Panc1 (cell line): ENCODE measurements around the gene SLC9A9. TPM values are rescaled to one million over a fixed set of nuclear protein-coding genes. Genes with fewer than 3 reads are reported as not detected.

Experiments used
- ATAC-seq: fragments of 200-7000 bp; cut with Tn5 transposase; 2 replicates; pipeline ENCODE4 v1.9.1; 2020; ENCODE audit warnings: mild to moderate bottlenecking, moderate library complexity
- BruUV-seq: library from RNA; stranded (reverse); fragments of 400-500 nt; replicated peaks from 2 replicates; lab custom pipeline; 2021; lab: Mats Ljungman, UMichigan
- CTCF ChIA-PET: fragments of 300-600 bp; sonication (Branson Sonifier 250); formaldehyde crosslinking; loops from one replicate; lab custom pipeline; 2022; ENCODE audit warnings: antibody characterized with exemption; lab: Charles Lee
- POLR2A ChIA-PET: fragments of 300-600 bp; sonication (Branson Sonifier 250); formaldehyde crosslinking; loops from one replicate; lab custom pipeline; 2022; ENCODE audit warnings: antibody characterized with exemption; lab: Charles Lee
- DNase-seq: peaks from one replicate; pipeline ENCODE4 v3.0.0-alpha.2; 2010; ENCODE audit warnings: low read depth, low spot score
- H3K27ac ChIP-seq: 2 replicates; pipeline ENCODE4 v1.5.1; 2011; ENCODE audit warnings: mild to moderate bottlenecking, low read length, inconsistent platforms
- H3K27me3 ChIP-seq: fragments of 200-500 bp; sonication (Bioruptor generic); 2 replicates; pipeline ENCODE4 v1.6.0; 2014; ENCODE audit warnings: low read length, inconsistent platforms; ENCODE audit not compliant: control insufficient read depth, insufficient read depth
- H3K36me3 ChIP-seq: fragments of 200-500 bp; sonication (Bioruptor generic); 2 replicates; pipeline ENCODE4 v1.5.1; 2014; ENCODE audit warnings: inconsistent platforms, mild to moderate bottlenecking, low read length, moderate library complexity; ENCODE audit not compliant: control insufficient read depth, insufficient read depth
- H3K4me1 ChIP-seq: 2 replicates; pipeline ENCODE4 v1.5.1; 2011; ENCODE audit warnings: inconsistent platforms, mild to moderate bottlenecking, low read length, moderate library complexity; ENCODE audit not compliant: control insufficient read depth, insufficient read depth
- H3K4me3 ChIP-seq, 2 experiments: 2 replicates each; pipeline ENCODE4 v1.5.1; 2011 to 2012; ENCODE audit warnings: low read depth in 2 of 2, low read length in 2 of 2, mild to moderate bottlenecking in 2 of 2, inconsistent platforms in 1 of 2, moderate library complexity in 1 of 2
- H3K9me3 ChIP-seq: fragments of 200-500 bp; sonication (Bioruptor generic); 2 replicates; pipeline ENCODE4 v1.5.1; 2014; ENCODE audit warnings: low read depth, mild to moderate bottlenecking, inconsistent platforms, low read length, moderate library complexity; ENCODE audit not compliant: control insufficient read depth, insufficient read depth
- CTCF ChIP-seq: fragments of 450-650 bp; IDR thresholded peaks from 2 replicates; pipeline ENCODE4 v1.5.1; 2017; ENCODE audit warnings: mild to moderate bottlenecking
- POLR2AphosphoS5 ChIP-seq: IDR thresholded peaks from 2 replicates; pipeline ENCODE4 v1.6.1; 2012; ENCODE audit warnings: mild to moderate bottlenecking, low read depth, low read length, moderate library complexity
- REST ChIP-seq, 2 experiments: IDR thresholded peaks; 2 replicates each; pipeline ENCODE4 v1.6.1; 2011 to 2012; ENCODE audit warnings: low read depth in 2 of 2, control low read depth in 1 of 2, low read length in 1 of 2, mild to moderate bottlenecking in 1 of 2, moderate library complexity in 1 of 2; ENCODE audit not compliant: insufficient read depth in 1 of 2
- SIN3A ChIP-seq: IDR thresholded peaks from 2 replicates; pipeline ENCODE4 v1.6.1; 2012; ENCODE audit warnings: low read depth, mild to moderate bottlenecking, low read length, moderate library complexity, borderline replicate concordance; ENCODE audit not compliant: insufficient read depth
- TCF7L2 ChIP-seq: IDR thresholded peaks from 2 replicates; pipeline ENCODE4 v1.6.1; 2011; ENCODE audit warnings: mild to moderate bottlenecking, low read depth, low read length, inconsistent platforms
- in situ Hi-C: cut with HindIII; loops from 2 replicates; pipeline ENCODE4 v1.10.0; 2016; ENCODE audit warnings: low sequenced_read_pairs, low pct_unique_long_range_greater_than_20kb
- intact Hi-C: fragments of 100-400 bp; cut with micrococcal nuclease; formaldehyde crosslinking; loops from one replicate; pipeline ENCODE4 v1.10.0; 2022; ENCODE audit not compliant: unreplicated experiment
- total RNA-seq: library from RNA; stranded (reverse); gene quantifications from one replicate; pipeline ENCODE4 v1.2.1, GENCODE V29; 2021; ENCODE audit not compliant: unreplicated experiment

The SLC9A9 gene
- total RNA-seq, 1 experiment from 2014 or later: not detected

- no peak for TF ChIP-seq CTCF
- TF ChIP-seq REST (IDR thresholded peaks at IDR 0.05; ENCODE audit: insufficient read depth in 1 of 2, low read depth in 2 of 2, low read length in 1 of 2): no peak
- no peak for TF ChIP-seq SIN3A
- no peak for TF ChIP-seq TCF7L2
- TF ChIP-seq POLR2AphosphoS5: no peak
- no TSS peak for BruUV-seq
- H3K4me3 ChIP-seq: no peak overlapping the region
- no peaks in the 10 kb centered on the region for H3K4me1 ChIP-seq
- DNase-seq (no peak), ATAC-seq (no peak)
- H3K27ac ChIP-seq: no peak overlapping the region
- no peaks in the 10 kb centered on the region for H3K27me3 ChIP-seq
- no peaks in the 10 kb centered on the region for H3K36me3 ChIP-seq
- no peaks in the 10 kb centered on the region for H3K9me3 ChIP-seq
- in situ Hi-C loops (no loop called here), intact Hi-C loops (no loop called here)
- CTCF ChIA-PET: no interaction called here
- POLR2A ChIA-PET: no interaction called here
These were observed 64.4 kb downstream of the SLC9A9 start for GRCh38 chr3:143783851-143784370.

GRCh38 chr3:143775459-143775858, 72.8 kb downstream of the SLC9A9 start:
- no peak overlapping the region for H3K4me3 ChIP-seq
- intact Hi-C loops: loop anchor here (5.0 kb wide), 1 partner anchor 177 kb away; no protein-coding TSS in a partner anchor
- no peaks in the 10 kb centered on the region for H3K4me1 ChIP-seq
- no peak overlapping the region for H3K27ac ChIP-seq
- H3K36me3 ChIP-seq: no peaks in the 10 kb centered on the region
- in situ Hi-C loops: no loop called here
- TF ChIP-seq REST (IDR thresholded peaks at IDR 0.05; ENCODE audit: insufficient read depth in 1 of 2, low read depth in 2 of 2, low read length in 1 of 2): no peak
- TF ChIP-seq POLR2AphosphoS5: no peak
- peak; percentile 58; the same call in 1 of the 2 replicates for TF ChIP-seq TCF7L2
- TF ChIP-seq CTCF: peak; percentile 74
- no peak for TF ChIP-seq SIN3A
- ATAC-seq (peak; percentile 91), DNase-seq (peak; percentile 22)
- no TSS peak for BruUV-seq
- CTCF ChIA-PET: no interaction called here
- H3K27me3 ChIP-seq: peaks cover under 1% of the 10 kb centered on the region; the same call in 1 of the 2 replicates
- no peaks in the 10 kb centered on the region for H3K9me3 ChIP-seq
- POLR2A ChIA-PET: interaction anchor here (0.6 kb wide), 1 partner anchor 9 kb away, joined by 4 read pairs; no protein-coding TSS in a partner anchor
